Gastrocnemius medialis (tissue), 4 donors: ENCODE data around the gene NFRKB.
"Not testable (repeated sequence)": the region's sequence is repeated elsewhere in the genome, so short reads cannot be mapped to it uniquely, and the experiment has no call there.

ENCODE experiments used
- POLR2A ChIP-seq, 2 donors: fragments of 450-650 bp; IDR thresholded peaks; one replicate each; pipeline ENCODE4 v1.6.1; 2017; ENCODE audit warnings: antibody characterized with exemption in 2 of 2, mild to moderate bottlenecking in 2 of 2, moderate library complexity in 2 of 2
- TF ChIP-seq, protein P1 (sequence below), 5 experiments: fragments of 450-650 bp in 3 of 5; fragments of 200-600 bp in 2 of 5; sonication (generic) in 2 of 5; IDR thresholded peaks in 4 of 5; conservative IDR thresholded peaks in 1 of 5; 1 replicate in 4 of 5; 2 replicates in 1 of 5; pipeline ENCODE4 v1.5.1; 2016 to 2019; ENCODE audit warnings: antibody characterized with exemption in 5 of 5, mild to moderate bottlenecking in 3 of 5, moderate library complexity in 3 of 5

DNA sequence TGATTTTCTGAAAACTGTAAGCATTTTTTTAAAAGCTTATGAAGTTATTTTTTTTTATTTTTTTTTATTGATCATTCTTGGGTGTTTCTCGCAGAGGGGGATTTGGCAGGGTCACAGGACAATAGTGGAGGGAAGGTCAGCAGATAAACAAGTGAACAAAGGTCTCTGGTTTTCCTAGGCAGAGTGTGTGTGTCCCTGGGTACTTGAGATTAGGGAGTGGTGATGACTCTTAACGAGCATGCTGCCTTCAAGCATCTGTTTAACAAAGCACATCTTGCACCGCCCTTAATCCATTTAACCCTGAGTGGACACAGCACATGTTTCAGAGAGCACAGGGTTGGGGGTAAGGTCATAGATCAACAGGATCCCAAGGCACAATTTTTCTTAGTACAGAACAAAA lies 48.0 kb downstream of the NFRKB start:
- not testable (repeated sequence) for TF ChIP-seq POLR2A (IDR thresholded peaks at IDR 0.05)
- TF ChIP-seq, protein P1, sequence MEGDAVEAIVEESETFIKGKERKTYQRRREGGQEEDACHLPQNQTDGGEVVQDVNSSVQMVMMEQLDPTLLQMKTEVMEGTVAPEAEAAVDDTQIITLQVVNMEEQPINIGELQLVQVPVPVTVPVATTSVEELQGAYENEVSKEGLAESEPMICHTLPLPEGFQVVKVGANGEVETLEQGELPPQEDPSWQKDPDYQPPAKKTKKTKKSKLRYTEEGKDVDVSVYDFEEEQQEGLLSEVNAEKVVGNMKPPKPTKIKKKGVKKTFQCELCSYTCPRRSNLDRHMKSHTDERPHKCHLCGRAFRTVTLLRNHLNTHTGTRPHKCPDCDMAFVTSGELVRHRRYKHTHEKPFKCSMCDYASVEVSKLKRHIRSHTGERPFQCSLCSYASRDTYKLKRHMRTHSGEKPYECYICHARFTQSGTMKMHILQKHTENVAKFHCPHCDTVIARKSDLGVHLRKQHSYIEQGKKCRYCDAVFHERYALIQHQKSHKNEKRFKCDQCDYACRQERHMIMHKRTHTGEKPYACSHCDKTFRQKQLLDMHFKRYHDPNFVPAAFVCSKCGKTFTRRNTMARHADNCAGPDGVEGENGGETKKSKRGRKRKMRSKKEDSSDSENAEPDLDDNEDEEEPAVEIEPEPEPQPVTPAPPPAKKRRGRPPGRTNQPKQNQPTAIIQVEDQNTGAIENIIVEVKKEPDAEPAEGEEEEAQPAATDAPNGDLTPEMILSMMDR (IDR thresholded peaks at IDR 0.05 in 4 of 5, conservative IDR thresholded peaks at IDR 0.05 in 1 of 5): not testable (repeated sequence)
